OCI-LY7 (cell line): ENCODE measurements around the gene PTGER3. TPM values are rescaled to one million over a fixed set of nuclear protein-coding genes. Genes with fewer than 3 reads are reported as not detected.
A peak's percentile ranks its signal among the peaks of the same experiment; 100 is the strongest.

Experiments used
- BruUV-seq: library from RNA; stranded (reverse); fragments of 400-500 nt; replicated peaks from 2 replicates; lab custom pipeline; 2021; lab: Mats Ljungman, UMichigan
- CTCF ChIA-PET: fragments of 300-600 bp; sonication (Branson Sonifier 250); formaldehyde crosslinking; loops from one replicate; lab custom pipeline; 2022; ENCODE audit warnings: antibody characterized with exemption; ENCODE audit not compliant: unreplicated experiment; lab: Charles Lee
- POLR2A ChIA-PET: fragments of 300-600 bp; sonication (Branson Sonifier 250); formaldehyde crosslinking; loops from one replicate; lab custom pipeline; 2022; ENCODE audit warnings: antibody characterized with exemption; lab: Charles Lee
- DNase-seq: peaks from one replicate; pipeline ENCODE4 v3.0.0-alpha.2; 2015; ENCODE audit warnings: low spot score
- H2AFZ ChIP-seq: fragments of 200-600 bp; sonication (generic), shearing (Covaris generic); 2 replicates; pipeline ENCODE4 v1.6.1; 2014; ENCODE audit warnings: mild to moderate bottlenecking, antibody characterized with exemption, low read length, moderate library complexity
- H3K27ac ChIP-seq: fragments of 200-600 bp; sonication (generic); 2 replicates; pipeline ENCODE4 v1.5.1; 2014; ENCODE audit warnings: mixed run types, low read depth, mild to moderate bottlenecking, moderate library complexity, low read length, inconsistent platforms; ENCODE audit not compliant: poor library complexity, severe bottlenecking
- H3K36me3 ChIP-seq: fragments of 200-600 bp; sonication (generic); 2 replicates; pipeline ENCODE4 v1.6.1; 2014; ENCODE audit warnings: mild to moderate bottlenecking, antibody characterized with exemption, low read length, moderate library complexity, mixed read lengths; ENCODE audit not compliant: insufficient read depth
- H3K4me1 ChIP-seq: fragments of 200-600 bp; sonication (generic); 2 replicates; pipeline ENCODE4 v1.5.1; 2014; ENCODE audit warnings: mild to moderate bottlenecking, low read length; ENCODE audit not compliant: insufficient read depth, poor library complexity, severe bottlenecking
- H3K4me2 ChIP-seq: fragments of 200-600 bp; sonication (generic); 2 replicates; pipeline ENCODE4 v1.6.1; 2014; ENCODE audit warnings: mild to moderate bottlenecking, low read length
- H3K4me3 ChIP-seq: fragments of 200-600 bp; sonication (generic); 2 replicates; pipeline ENCODE4 v1.5.1; 2014; ENCODE audit warnings: mild to moderate bottlenecking, low read depth, low read length; ENCODE audit not compliant: poor library complexity, severe bottlenecking
- H3K79me2 ChIP-seq: fragments of 200-600 bp; sonication (generic); 2 replicates; pipeline ENCODE4 v1.6.1; 2016; ENCODE audit warnings: low read depth, mild to moderate bottlenecking, low read length, moderate library complexity, mixed read lengths; ENCODE audit not compliant: insufficient read depth
- H3K9me2 ChIP-seq: fragments of 200-600 bp; sonication (generic); 2 replicates; pipeline ENCODE4 v1.6.1; 2016; ENCODE audit warnings: mild to moderate bottlenecking, low read length, mixed read lengths; ENCODE audit not compliant: insufficient read depth
- H3K9me3 ChIP-seq: fragments of 200-600 bp; sonication (generic); 2 replicates; pipeline ENCODE4 v1.6.1; 2014; ENCODE audit warnings: mild to moderate bottlenecking, mixed run types, low read length, mixed read lengths
- H4K20me1 ChIP-seq: fragments of 200-600 bp; sonication (generic); 2 replicates; pipeline ENCODE4 v1.6.1; 2014; ENCODE audit warnings: mild to moderate bottlenecking, antibody characterized with exemption, low read length, moderate library complexity, mixed read lengths; ENCODE audit not compliant: insufficient read depth
- CTCF ChIP-seq: fragments of 200-600 bp; sonication (generic); conservative IDR thresholded peaks from 2 replicates; pipeline ENCODE4 v1.5.1; 2014; ENCODE audit warnings: mild to moderate bottlenecking, antibody characterized with exemption, low read length, moderate library complexity, mixed read lengths
- EZH2phosphoT487 ChIP-seq: fragments of 200-600 bp; sonication (generic); IDR thresholded peaks from 2 replicates; pipeline ENCODE4 v1.6.1; 2018; ENCODE audit warnings: low read depth, borderline replicate concordance, mild to moderate bottlenecking, mixed run types, antibody characterized with exemption, low read length, moderate library complexity, mixed read lengths
- intact Hi-C: fragments of 100-400 bp; cut with micrococcal nuclease; formaldehyde crosslinking; loops from one replicate; pipeline ENCODE4 v1.10.0; 2022; ENCODE audit not compliant: unreplicated experiment
- total RNA-seq, 2 experiments: library from RNA; depleted of rRNA in 1 of 2; stranded (reverse); fragments of >200 nt in 1 of 2; shearing (Covaris generic) in 1 of 2; gene quantifications; 2 replicates each; pipeline ENCODE4 v1.2.3, GENCODE V29; 2014 to 2022

Gene PTGER3
- total RNA-seq, 2 experiments from 2014 or later, result 0.13 TPM; not detected in 1

DNA sequence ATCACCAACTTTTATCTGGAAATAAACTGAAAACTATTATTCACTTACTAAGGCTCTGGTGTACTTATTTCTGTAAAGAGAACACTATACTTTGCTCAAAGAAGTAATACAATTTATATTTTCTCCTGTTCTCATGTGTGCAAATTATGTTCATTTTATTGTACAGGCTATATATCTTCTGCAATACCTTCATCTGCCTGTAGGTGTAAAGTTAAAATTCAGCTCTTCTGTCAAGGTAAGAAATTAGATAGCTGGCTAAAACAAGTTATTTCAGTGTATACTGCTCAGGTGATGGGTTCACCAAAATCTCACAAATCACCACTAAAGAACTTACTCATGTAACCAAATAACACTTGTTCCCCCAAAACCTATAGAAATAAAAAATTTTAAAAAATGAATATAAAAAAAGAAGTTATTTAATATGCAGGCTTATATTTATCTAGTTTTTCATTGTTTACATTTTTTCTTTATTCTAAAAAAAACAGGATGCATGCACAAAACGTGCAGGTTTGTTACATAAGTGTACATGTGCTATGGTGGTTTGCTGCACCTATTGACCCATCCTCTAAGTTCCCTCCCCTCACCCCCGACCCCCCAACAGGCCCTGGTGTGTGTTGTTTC, 81.5 kb downstream of the PTGER3 start:
- Histone ChIP-seq H3K4me2 (no peak overlapping the region), H3K9me2 (0 out of 2 replicates have a peak, but pooled peaks cover 3% of the 10 kb centered on the region), H2AFZ (no peak overlapping the region), H3K4me3 (no peak overlapping the region), H3K36me3 (no peaks in the 10 kb centered on the region), H4K20me1 (no peaks in the 10 kb centered on the region), H3K79me2 (no peaks in the 10 kb centered on the region), H3K4me1 (no peaks in the 10 kb centered on the region), H3K27ac (no peak overlapping the region), H3K9me3 (no peaks in the 10 kb centered on the region)
- no TSS peak for BruUV-seq
- POLR2A ChIA-PET, result interaction anchor here (0.9 kb wide), 1 partner anchor 9 kb away, joined by 3 read pairs; no protein-coding TSS in a partner anchor
- DNase-seq, result peak; percentile 31
- intact Hi-C loops, result no loop called here
- TF ChIP-seq EZH2phosphoT487, result no peak
- TF ChIP-seq CTCF, result peak; percentile 72
- CTCF ChIA-PET, result no interaction called here

DNA sequence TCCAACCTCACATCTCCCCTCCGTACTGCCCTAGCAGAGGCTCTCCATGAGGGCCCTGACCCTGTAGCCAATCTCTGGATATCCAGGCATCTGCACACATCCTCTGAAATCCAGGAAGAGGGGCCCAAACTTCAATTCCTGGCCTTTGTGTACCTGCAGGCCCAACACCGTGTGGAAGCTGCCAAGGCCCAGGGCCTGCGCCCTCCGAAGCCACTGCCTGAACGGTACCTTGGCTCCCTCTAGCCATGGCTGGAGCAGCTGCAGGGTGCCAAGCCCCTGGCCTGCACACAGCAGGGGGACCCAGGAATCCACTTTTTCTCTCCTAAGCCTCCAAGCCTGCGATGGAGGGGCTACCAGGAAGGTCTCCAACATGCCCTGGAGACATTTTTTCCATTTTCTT, 84.2 kb downstream of the PTGER3 start:
- BruUV-seq, result no TSS peak
- Histone ChIP-seq H2AFZ (no peak overlapping the region), H3K27ac (no peak overlapping the region), H4K20me1 (no peaks in the 10 kb centered on the region), H3K4me2 (no peak overlapping the region), H3K79me2 (no peaks in the 10 kb centered on the region), H3K9me3 (no peaks in the 10 kb centered on the region), H3K4me3 (no peak overlapping the region), H3K36me3 (no peaks in the 10 kb centered on the region), H3K9me2 (0 out of 2 replicates have a peak, but pooled peaks cover 3% of the 10 kb centered on the region), H3K4me1 (no peaks in the 10 kb centered on the region)
- CTCF ChIA-PET, result no interaction called here
- DNase-seq, result no peak
- TF ChIP-seq CTCF (no peak), EZH2phosphoT487 (no peak)
- intact Hi-C loops, result no loop called here
- POLR2A ChIA-PET, result no interaction called here

GRCh38 chr1:70961374-70961975, 86.1 kb downstream of the PTGER3 start:
- POLR2A ChIA-PET, result no interaction called here
- BruUV-seq, result no TSS peak
- Histone ChIP-seq H3K4me3 (no peak overlapping the region), H2AFZ (no peak overlapping the region), H3K9me2 (0 out of 2 replicates have a peak, but pooled peaks cover 3% of the 10 kb centered on the region), H3K9me3 (no peaks in the 10 kb centered on the region), H3K4me1 (no peaks in the 10 kb centered on the region), H3K4me2 (no peak overlapping the region), H3K79me2 (no peaks in the 10 kb centered on the region), H4K20me1 (no peaks in the 10 kb centered on the region), H3K36me3 (no peaks in the 10 kb centered on the region), H3K27ac (no peak overlapping the region)
- intact Hi-C loops, result no loop called here
- CTCF ChIA-PET, result no interaction called here
- no peak for DNase-seq
- TF ChIP-seq EZH2phosphoT487 (no peak), CTCF (no peak)
